Right cardiac atrium (tissue), 5 donors: ENCODE measurements around the gene ME3. TPM values are rescaled to one million over a fixed set of nuclear protein-coding genes. Genes with fewer than 3 reads are reported as not detected.
A peak's percentile ranks its signal among the peaks of the same experiment; 100 is the strongest.

Experiments
- ATAC-seq, 2 donors: fragments of 200-7000 bp; cut with Tn5 transposase; one replicate each; pipeline versions ENCODE4 v1.8.0 to v1.9.1; 2020; ENCODE audit warnings: moderate library complexity in 2 of 2, mild to moderate bottlenecking in 1 of 2
- DNase-seq, 3 donors: peaks; one replicate each; pipeline ENCODE4 v3.0.0-alpha.2; 2020
- H3K27ac ChIP-seq: one replicate; pipeline ENCODE4 v1.5.1; 2013; ENCODE audit warnings: mild to moderate bottlenecking, low read length, control low read depth, moderate library complexity
- H3K27me3 ChIP-seq: one replicate; pipeline ENCODE4 v1.6.1; 2013; ENCODE audit not compliant: control insufficient read depth, insufficient read depth
- H3K4me1 ChIP-seq: one replicate; pipeline ENCODE4 v1.6.1; 2013; ENCODE audit warnings: low read length; ENCODE audit not compliant: control insufficient read depth, insufficient read depth
- H3K4me3 ChIP-seq: one replicate; pipeline ENCODE4 v1.5.1; 2013; ENCODE audit warnings: low read length, control low read depth
- H3K9me3 ChIP-seq: one replicate; pipeline ENCODE4 v1.6.1; 2013; ENCODE audit warnings: low read length; ENCODE audit not compliant: control insufficient read depth
- WGBS: extraction: QIAGEN DNeasy Blood & Tissue Kit; methylation state at CpG from one replicate; pipeline ENCODE4 v1.1.7; 2013; 5-methylcytosine and 5-hydroxymethylcytosine counted together
- intact Hi-C, 4 donors: fragments of 100-400 bp; cut with DNase I; formaldehyde crosslinking; loops; one replicate each; pipeline versions ENCODE4 v1.11.0 to v1.14.0; 2022 to 2023
- polyA plus RNA-seq: library from polyadenylated mRNA; stranded (reverse); fragments of 200-250 nt; gene quantifications from one replicate; pipeline ENCODE4 v1.2.3, GENCODE V29; 2013
- total RNA-seq, 4 donors: library from RNA; stranded (reverse); fragmentation: NEBNext Ultra II Directional; extraction: Animal tissue kit (Norgen Biotek cat#: 25700); gene quantifications; one replicate each; pipeline ENCODE4 v1.2.1, GENCODE V29; 2021
- donor health status: healthy with polysubstance abuse.
- donor health status: DM: no; HTN: yes; CAD: no.
- donor health status: DM: no; HTN: no; CAD: no.
- donor health status: DM: no; HTN: yes; CAD: no; lungs with severe emphysema.
- donor health status: DM: yes; HTN: yes; CAD: no.

ME3 gene
- total and polyA plus RNA-seq, 5 donors, result 20.8 to 24.0 (median 23.6) TPM

- no peak overlapping the region for H3K4me3 ChIP-seq
- intact Hi-C loops, result no loop called here
- H3K27ac ChIP-seq, result no peak overlapping the region
- H3K27me3 ChIP-seq, result no peaks in the 10 kb centered on the region
- H3K4me1 ChIP-seq, result no peaks in the 10 kb centered on the region
- no peak for DNase-seq
- no peak for ATAC-seq
- WGBS, result 87% methylated on average over 2 of the region's 2 CpGs
- no peaks in the 10 kb centered on the region for H3K9me3 ChIP-seq
Measured at GRCh38 chr11:86708669-86709068, 36.3 kb upstream of the ME3 start.

GRCh38 chr11:86706338-86707131, 34.1 kb upstream of the ME3 start:
- H3K4me3 ChIP-seq, result no peak overlapping the region
- no peak for ATAC-seq
- H3K4me1 ChIP-seq, result no peaks in the 10 kb centered on the region
- no peaks in the 10 kb centered on the region for H3K9me3 ChIP-seq
- intact Hi-C loops, result no loop called here
- WGBS, result 81% methylated on average over 5 of the region's 5 CpGs
- no peaks in the 10 kb centered on the region for H3K27me3 ChIP-seq
- DNase-seq, result no peak
- no peak overlapping the region for H3K27ac ChIP-seq

- Histone ChIP-seq H3K4me1 (no peaks in the 10 kb centered on the region), H3K4me3 (no peak overlapping the region), H3K27me3 (no peaks in the 10 kb centered on the region), H3K9me3 (no peaks in the 10 kb centered on the region), H3K27ac (no peak overlapping the region)
- DNase-seq (no peak), ATAC-seq (no peak)
- intact Hi-C loops, result no loop called here
- WGBS, result 83% methylated on average over 2 of the region's 2 CpGs
Measured at GRCh38 chr11:86704710-86705109, 32.3 kb upstream of the ME3 start.

- Histone ChIP-seq H3K27ac (no peak overlapping the region), H3K27me3 (no peaks in the 10 kb centered on the region), H3K4me3 (no peak overlapping the region), H3K4me1 (no peaks in the 10 kb centered on the region), H3K9me3 (no peaks in the 10 kb centered on the region)
- no peak for DNase-seq
- ATAC-seq, result peak in 1 of 2 donors; percentile 19
- intact Hi-C loops, result no loop called here
- 82% methylated on average over 7 of the region's 7 CpGs for WGBS
Measured at GRCh38 chr11:86703987-86704386, 31.6 kb upstream of the ME3 start.

- no peaks in the 10 kb centered on the region for H3K27me3 ChIP-seq
- no peak overlapping the region for H3K27ac ChIP-seq
- no peak overlapping the region for H3K4me3 ChIP-seq
- no peak for ATAC-seq
- H3K4me1 ChIP-seq, result no peaks in the 10 kb centered on the region
- no peak for DNase-seq
- WGBS, result 80% methylated on average over 4 of the region's 4 CpGs
- no peaks in the 10 kb centered on the region for H3K9me3 ChIP-seq
- intact Hi-C loops, result no loop called here
Measured at GRCh38 chr11:86702220-86702983, 30.0 kb upstream of the ME3 start.

- Histone ChIP-seq H3K27me3 (no peaks in the 10 kb centered on the region), H3K4me1 (no peaks in the 10 kb centered on the region), H3K9me3 (no peaks in the 10 kb centered on the region), H3K4me3 (no peak overlapping the region), H3K27ac (no peak overlapping the region)
- DNase-seq (no peak), ATAC-seq (no peak)
- WGBS, result 95% methylated on average over 1 of the region's 1 CpG
- intact Hi-C loops, result no loop called here
Measured at GRCh38 chr11:86699040-86699791, 26.8 kb upstream of the ME3 start.

- 92% methylated on average over 1 of the region's 1 CpG for WGBS
- intact Hi-C loops, result no loop called here
- H3K9me3 ChIP-seq, result no peaks in the 10 kb centered on the region
Measured at GRCh38 chr11:86698639-86699038, 26.2 kb upstream of the ME3 start.

GRCh38 chr11:86696451-86696850, 24.0 kb upstream of the ME3 start:
- 94% methylated on average over 1 of the region's 1 CpG for WGBS

More at GRCh38 chr11:86698639-86699038, 26.2 kb upstream of the ME3 start:
- no peak for DNase-seq
- H3K4me3 ChIP-seq, result no peak overlapping the region
- no peaks in the 10 kb centered on the region for H3K4me1 ChIP-seq
- no peaks in the 10 kb centered on the region for H3K27me3 ChIP-seq
- H3K27ac ChIP-seq, result no peak overlapping the region
- no peak for ATAC-seq

GRCh38 chr11:86696004-86696403, 23.6 kb upstream of the ME3 start:
- Histone ChIP-seq H3K27me3 (no peaks in the 10 kb centered on the region), H3K4me3 (no peak overlapping the region), H3K9me3 (no peaks in the 10 kb centered on the region), H3K4me1 (no peaks in the 10 kb centered on the region), H3K27ac (no peak overlapping the region)
- DNase-seq, result no peak
- WGBS, result 83% methylated on average over 1 of the region's 1 CpG
- peak in 1 of 2 donors; percentile 48 for ATAC-seq
- intact Hi-C loops, result no loop called here

More at GRCh38 chr11:86696451-86696850, 24.0 kb upstream of the ME3 start:
- Histone ChIP-seq H3K4me3 (no peak overlapping the region), H3K4me1 (no peaks in the 10 kb centered on the region), H3K9me3 (no peaks in the 10 kb centered on the region), H3K27ac (no peak overlapping the region), H3K27me3 (no peaks in the 10 kb centered on the region)
- intact Hi-C loops, result no loop called here
- DNase-seq (no peak), ATAC-seq (no peak)

- no peaks in the 10 kb centered on the region for H3K4me1 ChIP-seq
- intact Hi-C loops, result no loop called here
Measured at GRCh38 chr11:86695373-86695772, 23.0 kb upstream of the ME3 start.

GRCh38 chr11:86693518-86693917, 21.1 kb upstream of the ME3 start:
- Histone ChIP-seq H3K4me1 (no peaks in the 10 kb centered on the region), H3K9me3 (no peaks in the 10 kb centered on the region), H3K4me3 (no peak overlapping the region), H3K27ac (no peak overlapping the region), H3K27me3 (no peaks in the 10 kb centered on the region)
- intact Hi-C loops, result no loop called here
- DNase-seq (no peak), ATAC-seq (no peak)
- WGBS, result 81% methylated on average over 1 of the region's 1 CpG

More at GRCh38 chr11:86695373-86695772, 23.0 kb upstream of the ME3 start:
- Histone ChIP-seq H3K4me3 (no peak overlapping the region), H3K27me3 (no peaks in the 10 kb centered on the region), H3K27ac (no peak overlapping the region), H3K9me3 (no peaks in the 10 kb centered on the region)
- ATAC-seq, result no peak
- DNase-seq, result no peak
